Testis (tissue), 3 donors: ENCODE results near the gene PPM1F. TPM values are rescaled to one million over a fixed set of nuclear protein-coding genes. Genes with fewer than 3 reads are reported as not detected.

ENCODE experiments used
- DNase-seq: peaks from one replicate; pipeline ENCODE4 v3.0.0-alpha.2; 2019
- H3K27ac ChIP-seq, 2 donors: fragments of 200-600 bp; sonication (generic); one replicate each; pipeline ENCODE4 v1.5.1; 2019
- H3K27me3 ChIP-seq: fragments of 200-600 bp; sonication (generic); one replicate; pipeline ENCODE4 v1.5.1; 2019
- H3K36me3 ChIP-seq: fragments of 200-600 bp; sonication (generic); one replicate; pipeline ENCODE4 v1.5.1; 2017; ENCODE audit warnings: low read depth; ENCODE audit errors: missing control alignments
- H3K4me1 ChIP-seq: fragments of 200-600 bp; sonication (generic); one replicate; pipeline ENCODE4 v1.5.1; 2019
- H3K4me3 ChIP-seq, 2 donors: fragments of 200-600 bp; sonication (generic); one replicate each; pipeline ENCODE4 v1.5.1; 2017 to 2019
- H3K9me3 ChIP-seq: fragments of 200-600 bp; sonication (generic); one replicate; pipeline ENCODE4 v1.5.1; 2017
- CTCF ChIP-seq, 3 experiments: fragments of 450-650 bp in 2 of 3; fragments of 200-600 bp in 1 of 3; sonication (generic) in 1 of 3; IDR thresholded peaks; one replicate each; pipeline ENCODE4 v1.5.1; 2016 to 2019; ENCODE audit warnings: antibody characterized with exemption in 3 of 3, mild to moderate bottlenecking in 2 of 3, moderate library complexity in 1 of 3
- POLR2A ChIP-seq: fragments of 450-650 bp; IDR thresholded peaks from one replicate; pipeline ENCODE4 v1.6.1; 2017; ENCODE audit warnings: antibody characterized with exemption, mild to moderate bottlenecking, moderate library complexity
- WGBS, 2 donors: methylation state at CpG; one replicate each; pipeline ENCODE4 v1.1.5; 2018; 5-methylcytosine and 5-hydroxymethylcytosine counted together
- intact Hi-C: fragments of 100-400 bp; cut with DNase I; formaldehyde crosslinking; loops from one replicate; pipeline ENCODE4 v1.15.1; 2023; ENCODE audit warnings: low total_unique reads
- polyA plus RNA-seq: library from polyadenylated mRNA; stranded (reverse); fragments of 350-450 nt; fragmentation: Illumina TruSeq; extraction: RNeasy Lipid Tissue Mini Kit (QIAGEN cat#74804); gene quantifications from one replicate; pipeline ENCODE4 v1.2.3, GENCODE V29; 2014; ENCODE audit warnings: low read depth, low replicate concordance; ENCODE audit not compliant: insufficient read depth
- total RNA-seq, 2 donors: library from RNA; depleted of rRNA; stranded (reverse); fragments of >200 nt; gene quantifications; one replicate each; pipeline ENCODE4 v1.2.3, GENCODE V29; 2016

The PPM1F gene
- total and polyA plus RNA-seq, 3 donors from 2014 or later = 17.4 to 22.7 (median 22.4) TPM

- intact Hi-C loops = no loop called here
- Histone ChIP-seq H3K36me3 (no peaks in the 10 kb centered on the region), H3K27ac (no peak overlapping the region), H3K27me3 (no peaks in the 10 kb centered on the region), H3K9me3 (no peaks in the 10 kb centered on the region), H3K4me1 (no peaks in the 10 kb centered on the region), H3K4me3 (no peak overlapping the region)
- 68 to 75% methylated on average over 16 of the region's 16 CpGs for WGBS, 2 donors
- TF ChIP-seq CTCF (IDR thresholded peaks at IDR 0.05) (no peak), POLR2A (no peak)
- no peak for DNase-seq
Observed at GRCh38 chr22:21990445-21991303, 38.0 kb upstream of the PPM1F start.

DNA sequence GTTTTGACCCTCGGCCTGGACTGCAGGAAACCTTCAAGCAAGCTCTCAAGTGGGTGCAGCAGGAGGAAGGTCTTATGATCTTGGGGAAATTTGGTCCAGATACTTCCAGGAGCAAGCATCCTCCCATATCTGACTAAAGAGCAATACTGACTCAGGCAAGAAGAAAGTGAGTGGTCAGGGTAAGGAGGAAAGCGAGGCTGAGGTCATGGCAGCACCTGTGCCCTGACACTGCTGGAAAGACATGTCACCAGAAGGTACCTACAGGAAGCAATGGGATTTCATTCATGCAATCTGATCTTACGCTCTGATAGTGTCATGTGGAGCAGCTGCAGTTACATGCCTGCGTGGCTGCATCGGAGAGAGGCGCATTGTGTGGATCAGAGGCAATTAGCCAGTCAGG, 36.4 kb upstream of the PPM1F start:
- Histone ChIP-seq H3K27me3 (no peaks in the 10 kb centered on the region), H3K27ac (no peak overlapping the region), H3K4me3 (no peak overlapping the region), H3K9me3 (no peaks in the 10 kb centered on the region), H3K36me3 (no peaks in the 10 kb centered on the region), H3K4me1 (no peaks in the 10 kb centered on the region)
- WGBS, 2 donors = 85 to 88% methylated on average over 6 of the region's 6 CpGs
- DNase-seq = no peak
- intact Hi-C loops = no loop called here
- TF ChIP-seq POLR2A (no peak), CTCF (IDR thresholded peaks at IDR 0.05) (no peak)

GRCh38 chr22:21985214-21985613, 32.6 kb upstream of the PPM1F start:
- no peaks in the 10 kb centered on the region for H3K9me3 ChIP-seq
- intact Hi-C loops = no loop called here
- TF ChIP-seq POLR2A = no peak
- no peak for TF ChIP-seq CTCF (IDR thresholded peaks at IDR 0.05)
- H3K4me1 ChIP-seq = no peaks in the 10 kb centered on the region
- H3K36me3 ChIP-seq = no peaks in the 10 kb centered on the region
- DNase-seq = no peak
- no peaks in the 10 kb centered on the region for H3K27me3 ChIP-seq
- H3K27ac ChIP-seq = no peak overlapping the region
- no peak overlapping the region for H3K4me3 ChIP-seq
- 93 to 100% methylated on average over 5 of the region's 5 CpGs for WGBS, 2 donors

- Histone ChIP-seq H3K4me1 (no peaks in the 10 kb centered on the region), H3K27me3 (no peaks in the 10 kb centered on the region), H3K9me3 (no peaks in the 10 kb centered on the region), H3K36me3 (no peaks in the 10 kb centered on the region), H3K27ac (no peak overlapping the region), H3K4me3 (no peak overlapping the region)
- intact Hi-C loops = no loop called here
- 55 to 66% methylated on average over 4 to 7 of the region's 7 CpGs for WGBS, 2 donors
- TF ChIP-seq CTCF (IDR thresholded peaks at IDR 0.05) = peak in 1 of 3 experiments; percentile 22
- no peak for TF ChIP-seq POLR2A
- peak; percentile 67 for DNase-seq
Observed at GRCh38 chr22:21984793-21985192, 32.1 kb upstream of the PPM1F start.
